ENCODE data around the gene TXLNG. TPM values are rescaled to one million over a fixed set of nuclear protein-coding genes. Genes with fewer than 3 reads are reported as not detected.
"Not testable (repeated sequence)": the region's sequence is repeated elsewhere in the genome, so short reads cannot be mapped to it uniquely, and the experiment has no call there.

The TXLNG gene
- total and polyA plus RNA-seq, 2 of the 4 experiments (the other 2 are of a cell fraction) = 7.0 to 9.7 TPM

DNA sequence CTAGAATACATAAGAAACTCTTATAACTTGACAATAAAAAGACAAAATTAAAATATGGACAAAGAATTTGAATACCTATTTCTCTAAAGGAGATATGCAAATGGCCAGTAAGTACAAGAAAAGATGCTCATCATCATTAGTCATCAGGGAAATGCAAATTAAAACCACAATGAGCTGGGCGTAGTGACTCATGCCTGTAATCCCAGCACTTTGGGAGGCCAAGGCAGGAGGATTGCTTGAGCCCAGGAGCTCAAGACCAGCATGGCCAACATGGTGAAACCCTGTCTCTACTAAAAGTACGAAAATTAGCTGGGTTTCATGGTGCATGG is 69.8 kb downstream of the TXLNG start:
- Histone ChIP-seq H2BK5ac (ENCODE audit: low read depth, low read length, poor library complexity, severe bottlenecking) (peak overlapping the region; percentile 37), H4K20me1 (ENCODE audit: insufficient read depth, low read length) (peaks cover 11% of the 10 kb centered on the region; the same call in 1 of the 2 replicates), H3K36me3 (ENCODE audit: control insufficient read depth, insufficient read depth, low read length) (peaks cover 30% of the 10 kb centered on the region), H3K79me1 (ENCODE audit: low read depth in 1 of 2, low read length in 2 of 2) (peaks cover 9 to 23% of the 10 kb centered on the region in 2 experiments; a peak in 2 of 4 replicates)
- H3K14ac ChIP-seq (replicated peaks; ENCODE audit: low read depth, low read length); intact Hi-C loops (cut with micrococcal nuclease); H3K27ac ChIP-seq (ENCODE audit: insufficient read depth, low read length); H3K9me1 ChIP-seq (ENCODE audit: insufficient read depth, low read length); H2AK9ac ChIP-seq (replicated peaks; ENCODE audit: low read depth, low read length, poor library complexity); H3K4ac ChIP-seq (ENCODE audit: low read depth, low read length); H3K4me2 ChIP-seq (ENCODE audit: low read depth, low read length); H4K5ac ChIP-seq (ENCODE audit: low read depth, low read length); H3K56ac ChIP-seq (ENCODE audit: extremely low read depth, insufficient read depth, low read length); H2BK15ac ChIP-seq (ENCODE audit: low read depth, low read length); BruUV-seq (replicated peaks); H3K4me1 ChIP-seq (ENCODE audit: control insufficient read depth, insufficient read depth, low read length); H4K91ac ChIP-seq (ENCODE audit: insufficient read depth, low read depth, low read length); H2AFZ ChIP-seq (replicated peaks; ENCODE audit: low read length, poor library complexity); dilution Hi-C loops (cut with HindIII; ENCODE audit: low sequenced_read_pairs, unreplicated experiment); H2BK120ac ChIP-seq (ENCODE audit: low read depth, low read length); POLR2A ChIA-PET (ENCODE audit: unreplicated experiment); H3K18ac ChIP-seq (ENCODE audit: low read depth, low read length); H3K27me3 ChIP-seq (ENCODE audit: control insufficient read depth, insufficient read depth, low read length); H3K9ac ChIP-seq (ENCODE audit: low read depth, low read length); H3K4me3 ChIP-seq (ENCODE audit: insufficient read depth, low read depth, low read length); H2AK5ac ChIP-seq (ENCODE audit: low read depth, low read length); in situ Hi-C loops (cut with MboI; ENCODE audit: low sequenced_read_pairs); H3K9me3 ChIP-seq (ENCODE audit: control insufficient read depth, insufficient read depth, low read length); H2BK20ac ChIP-seq (ENCODE audit: low read depth, low read length); H4K8ac ChIP-seq (ENCODE audit: low read depth in 2 of 2, low read length in 2 of 2); H3K23ac ChIP-seq (ENCODE audit: low read depth, low read length): not testable (repeated sequence)
- peak; percentile 43; the same call in 1 of the 2 replicates for TF ChIP-seq FOS (IDR thresholded peaks at IDR 0.05; ENCODE audit: low read depth, low read length)
- CTCF ChIA-PET = interaction anchor here (0.6 kb wide), 1 partner anchor 17 kb away, joined by 3 read pairs; no protein-coding TSS in a partner anchor
- WGBS, 2 experiments (ENCODE audit: extremely low coverage in 2 of 2, insufficient read length in 1 of 2) = 67% methylated on average over 1 of the region's 2 CpGs; no CpG with 5 or more reads in 1 of the 2 experiments
- ATAC-seq (ENCODE audit: low read depth) (0 out of 2 replicates have a peak, but pooled peaks have one; percentile 27), DNase-seq (peak; percentile 72)

Measured in IMR-90 (cell line).